Neuronal stem cell (in vitro differentiated cells): Measurements from ENCODE around the gene CALML5.

Experiments used
- DNase-seq: peaks from one replicate; pipeline ENCODE4 v3.0.0-alpha.2; 2013; ENCODE audit warnings: low spot score
- H2AFZ ChIP-seq: one replicate; pipeline ENCODE4 v1.6.1; 2013; ENCODE audit warnings: mild to moderate bottlenecking, low read length, inconsistent platforms
- H2AK5ac ChIP-seq: 2 replicates; pipeline ENCODE4 v1.6.1; 2013; ENCODE audit warnings: low read depth, mild to moderate bottlenecking, inconsistent platforms, low read length, moderate library complexity, mixed read lengths
- H2BK120ac ChIP-seq: 2 replicates; pipeline ENCODE4 v1.6.1; 2013; ENCODE audit warnings: low read depth, mild to moderate bottlenecking, inconsistent platforms, low read length, moderate library complexity, mixed read lengths
- H2BK12ac ChIP-seq: one replicate; pipeline ENCODE4 v1.6.1; 2013; ENCODE audit warnings: low read length, inconsistent platforms
- H2BK15ac ChIP-seq: 2 replicates; pipeline ENCODE4 v1.6.1; 2013; ENCODE audit warnings: mild to moderate bottlenecking, low read length, inconsistent platforms, mixed read lengths
- H2BK5ac ChIP-seq: one replicate; pipeline ENCODE4 v1.6.1; 2013; ENCODE audit warnings: inconsistent platforms, mild to moderate bottlenecking, low read length, moderate library complexity
- H3K14ac ChIP-seq: one replicate; pipeline ENCODE4 v1.6.1; 2013; ENCODE audit warnings: low read length, inconsistent platforms
- H3K18ac ChIP-seq: 2 replicates; pipeline ENCODE4 v1.6.1; 2013; ENCODE audit warnings: low read length, inconsistent platforms
- H3K23ac ChIP-seq: 2 replicates; pipeline ENCODE4 v1.6.1; 2013; ENCODE audit warnings: low read depth, mild to moderate bottlenecking, mixed read lengths, low read length, inconsistent platforms; ENCODE audit not compliant: poor library complexity
- H3K27ac ChIP-seq: replicated peaks from 3 replicates; pipeline ENCODE4 v1.5.1; 2013; ENCODE audit warnings: low read length, inconsistent platforms
- H3K27me3 ChIP-seq, 3 experiments: 2 replicates each; pipeline ENCODE4 v1.6.1; 2013; ENCODE audit warnings: low read length in 3 of 3, mild to moderate bottlenecking in 2 of 3, inconsistent platforms in 1 of 3, low read depth in 1 of 3, mixed read lengths in 1 of 3, moderate library complexity in 1 of 3; ENCODE audit not compliant: control insufficient read depth in 3 of 3, insufficient read depth in 3 of 3
- H3K36me3 ChIP-seq, 2 donors: replicated peaks in 1 of 2; 2 replicates each; pipeline ENCODE4 v1.6.1; 2013; ENCODE audit warnings: low read length in 2 of 2; ENCODE audit not compliant: control insufficient read depth in 2 of 2, insufficient read depth in 2 of 2
- H3K4ac ChIP-seq: 2 replicates; pipeline ENCODE4 v1.6.1; 2013; ENCODE audit warnings: inconsistent platforms, mild to moderate bottlenecking, low read length, moderate library complexity
- H3K4me1 ChIP-seq, 2 donors: 1 replicate in 1 of 2; 2 replicates in 1 of 2; pipeline ENCODE4 v1.6.1; 2013; ENCODE audit warnings: low read length in 2 of 2, low read depth in 1 of 2; ENCODE audit not compliant: control insufficient read depth in 2 of 2, insufficient read depth in 1 of 2
- H3K4me2 ChIP-seq: one replicate; pipeline ENCODE4 v1.6.1; 2013; ENCODE audit warnings: mild to moderate bottlenecking, low read length, inconsistent platforms; ENCODE audit not compliant: insufficient read depth, poor library complexity, severe bottlenecking
- H3K4me3 ChIP-seq, 2 donors: 2 replicates each; pipeline ENCODE4 v1.5.1; 2013; ENCODE audit warnings: low read length in 2 of 2, mild to moderate bottlenecking in 2 of 2, inconsistent platforms in 1 of 2, moderate library complexity in 1 of 2
- H3K79me1 ChIP-seq: one replicate; pipeline ENCODE4 v1.6.1; 2013; ENCODE audit warnings: low read depth, mild to moderate bottlenecking, inconsistent platforms, low read length, moderate library complexity
- H3K9ac ChIP-seq: one replicate; pipeline ENCODE4 v1.6.1; 2013; ENCODE audit warnings: mild to moderate bottlenecking, low read depth, low read length, inconsistent platforms; ENCODE audit not compliant: poor library complexity
- H3K9me3 ChIP-seq, 2 donors: replicated peaks in 1 of 2; 2 replicates each; pipeline versions ENCODE3 to v1.6.1; 2013; ENCODE audit warnings: low read length in 2 of 2, mild to moderate bottlenecking in 2 of 2, inconsistent platforms in 1 of 2, low read depth in 1 of 2, mixed read lengths in 1 of 2, moderate library complexity in 1 of 2; ENCODE audit not compliant: control insufficient read depth in 2 of 2, insufficient read depth in 1 of 2
- H4K8ac ChIP-seq: one replicate; pipeline ENCODE4 v1.6.1; 2013; ENCODE audit warnings: low read depth, mild to moderate bottlenecking, inconsistent platforms, low read length, moderate library complexity
- H4K91ac ChIP-seq: one replicate; pipeline ENCODE4 v1.6.1; 2013; ENCODE audit warnings: low read length, low read depth, mild to moderate bottlenecking, inconsistent platforms; ENCODE audit not compliant: poor library complexity
- WGBS, 2 donors: extraction: QIAGEN DNeasy Blood & Tissue Kit; methylation state at CpG; one replicate each; pipeline ENCODE4 v1.1.7; 2013; ENCODE audit warnings: missing lambda C conversion rate in 2 of 2, mixed read lengths in 1 of 2; ENCODE audit not compliant: insufficient read length in 2 of 2, insufficient replicate concordance in 1 of 2; ENCODE audit errors: extremely low coverage in 2 of 2; 5-methylcytosine and 5-hydroxymethylcytosine counted together

The CALML5 gene

DNA sequence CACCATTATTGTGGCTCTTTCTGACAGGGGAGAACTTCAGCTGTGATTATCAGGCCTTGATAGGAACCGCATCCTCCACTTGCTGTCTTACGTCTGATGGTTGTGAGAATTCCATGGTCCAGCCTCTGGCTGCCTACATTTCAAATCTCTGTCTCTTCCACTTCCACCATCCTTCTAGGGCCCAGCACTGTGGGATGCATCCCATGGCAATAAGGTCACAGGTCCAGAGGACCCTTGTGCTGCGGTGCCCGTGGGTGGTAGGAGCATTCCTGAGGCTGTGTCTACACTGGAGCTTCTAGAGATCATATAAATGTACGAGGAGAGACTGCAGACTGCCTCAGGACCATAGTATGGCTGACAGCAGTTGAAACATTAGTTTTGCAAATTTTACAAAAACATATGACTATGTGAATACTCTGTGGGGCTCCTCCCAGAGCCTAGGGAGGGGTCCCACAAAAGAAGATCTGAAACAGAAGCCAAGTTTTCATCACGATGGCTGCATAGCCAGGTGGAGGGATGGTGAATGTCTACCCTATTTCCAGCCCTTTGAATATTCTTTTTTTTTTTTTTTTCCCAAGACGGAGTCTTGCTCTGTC is 37.2 kb upstream of the CALML5 start:
- H3K23ac ChIP-seq = no peak overlapping the region
- no peak overlapping the region for H2AK5ac ChIP-seq
- DNase-seq = no peak
- H3K9me3 ChIP-seq = no peaks in the 10 kb centered on the region
- H2BK15ac ChIP-seq = no peak overlapping the region
- no peaks in the 10 kb centered on the region for H3K36me3 ChIP-seq
- peaks cover 0 to 12% (median 0%) of the 10 kb centered on the region in 3 experiments for H3K27me3 ChIP-seq
- H3K4me2 ChIP-seq = no peak overlapping the region
- no peak overlapping the region for H3K18ac ChIP-seq
- H3K79me1 ChIP-seq = no peaks in the 10 kb centered on the region
- H3K4me3 ChIP-seq = no peak overlapping the region
- H2AFZ ChIP-seq = no peak overlapping the region
- H2BK120ac ChIP-seq = no peak overlapping the region
- no CpG with 5 or more reads among the region's 7 CpGs for WGBS, 2 donors
- H3K9ac ChIP-seq = no peak overlapping the region
- H2BK5ac ChIP-seq = no peak overlapping the region
- H4K8ac ChIP-seq = no peak overlapping the region
- H3K4ac ChIP-seq = no peak overlapping the region
- H3K4me1 ChIP-seq = peaks cover 0 to 4% of the 10 kb centered on the region in 2 donors
- no peak overlapping the region for H2BK12ac ChIP-seq
- H3K14ac ChIP-seq = no peak overlapping the region
- H4K91ac ChIP-seq = no peak overlapping the region
- no peak overlapping the region for H3K27ac ChIP-seq

DNA sequence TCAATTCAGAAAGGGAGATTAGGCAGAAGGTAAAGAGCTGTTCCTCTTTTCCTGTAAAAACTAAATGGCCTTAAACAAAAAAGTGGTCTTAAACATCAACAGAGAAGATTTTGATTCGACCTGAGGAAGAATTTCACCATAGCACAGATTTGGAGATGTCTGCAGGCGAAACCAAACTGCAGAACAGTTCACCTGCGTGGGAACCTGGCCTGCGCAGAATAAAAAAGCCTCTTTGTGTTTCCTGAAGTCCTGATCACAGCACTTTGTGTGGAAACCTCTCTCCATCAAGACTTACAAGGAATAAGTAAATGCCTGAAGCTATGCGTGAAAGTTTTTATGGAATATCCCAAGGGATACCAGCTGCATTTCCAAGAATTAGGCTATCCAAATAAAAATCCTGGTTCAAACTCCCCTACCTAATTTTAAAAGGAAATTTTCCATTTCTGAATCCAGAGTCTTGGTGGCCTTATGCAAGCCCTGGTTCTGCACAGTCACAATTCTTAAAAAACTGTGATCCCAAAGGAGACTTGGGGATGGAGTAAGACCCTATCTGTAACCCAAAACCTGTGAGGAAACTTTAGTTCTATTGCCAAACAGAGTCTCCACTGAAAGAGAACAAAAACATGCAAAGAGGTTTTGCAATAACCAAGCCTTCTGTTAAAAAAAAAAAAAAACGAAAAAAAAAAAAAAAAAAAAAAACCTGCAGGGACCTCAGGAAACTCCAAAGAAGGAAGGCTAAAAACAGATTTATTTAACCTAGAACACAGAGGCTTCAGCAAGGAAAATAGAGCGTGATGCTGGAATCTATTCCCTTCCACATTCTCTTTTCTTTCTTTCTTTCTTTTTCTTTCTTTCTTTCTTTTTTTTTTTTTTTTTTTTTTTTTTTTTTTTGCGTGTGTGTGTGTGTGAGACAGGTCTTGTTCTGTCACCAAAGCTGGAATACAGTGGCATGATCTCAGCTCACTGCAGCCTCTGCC is 35.8 kb upstream of the CALML5 start:
- Histone ChIP-seq H3K27me3 (peaks cover 0 to 12% (median 0%) of the 10 kb centered on the region in 3 experiments), H2BK12ac (no peak overlapping the region), H3K27ac (no peak overlapping the region), H3K4me3 (no peak overlapping the region), H2BK120ac (no peak overlapping the region), H3K9ac (no peak overlapping the region), H4K8ac (no peak overlapping the region), H3K23ac (no peak overlapping the region), H3K4me2 (no peak overlapping the region), H3K36me3 (no peaks in the 10 kb centered on the region), H3K14ac (no peak overlapping the region), H3K4me1 (peaks cover 0 to 4% of the 10 kb centered on the region in 2 donors), H3K4ac (no peak overlapping the region), H4K91ac (no peak overlapping the region), H2BK5ac (no peak overlapping the region), H2AK5ac (no peak overlapping the region), H2BK15ac (no peak overlapping the region), H3K9me3 (no peaks in the 10 kb centered on the region), H3K79me1 (no peaks in the 10 kb centered on the region), H2AFZ (no peak overlapping the region), H3K18ac (no peak overlapping the region)
- WGBS, 2 donors = no CpG with 5 or more reads among the region's 8 CpGs
- no peak for DNase-seq

DNA sequence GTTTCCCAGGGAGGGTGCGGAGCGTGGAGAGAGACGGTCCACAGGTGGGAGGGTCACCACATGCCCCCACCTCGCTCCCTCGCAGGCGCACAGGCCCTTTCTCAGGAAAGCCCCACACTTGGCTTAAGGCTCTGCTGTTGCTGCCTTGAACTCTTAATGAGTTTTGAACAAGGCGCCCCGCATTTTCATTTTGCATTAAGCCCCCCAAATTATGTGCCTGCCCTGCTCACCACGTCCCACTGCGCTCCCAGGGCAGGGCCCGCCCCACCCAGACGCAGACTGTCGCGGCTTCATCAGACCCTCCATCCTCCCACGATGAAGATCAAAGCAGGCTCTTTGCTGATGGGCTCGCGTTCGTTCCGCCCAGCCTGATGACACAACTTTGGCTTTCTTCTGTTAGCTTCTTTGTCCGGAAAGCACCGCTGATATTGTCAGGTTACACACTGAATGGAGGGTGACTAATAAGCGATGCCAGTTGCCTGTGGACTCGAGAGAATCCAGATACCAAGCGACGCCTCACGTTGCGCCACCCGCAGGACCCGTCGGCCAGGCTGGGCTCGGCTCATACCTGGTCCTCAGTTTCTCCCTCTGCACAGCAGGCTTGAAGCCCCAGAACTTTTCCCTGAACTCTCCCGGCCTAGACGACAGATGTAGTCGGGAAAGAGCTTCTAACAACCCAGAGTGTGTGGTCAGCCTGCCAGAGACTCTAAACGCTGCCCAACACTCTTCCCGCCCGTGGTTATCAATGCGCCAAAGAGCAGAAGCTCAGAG is 34.9 kb upstream of the CALML5 start:
- Histone ChIP-seq H3K9ac (no peak overlapping the region), H3K23ac (peak overlapping the region; percentile 77), H4K91ac (no peak overlapping the region), H2BK5ac (peak overlapping the region; percentile 54), H2BK12ac (no peak overlapping the region), H4K8ac (peak overlapping the region; percentile 1), H3K79me1 (no peaks in the 10 kb centered on the region), H3K4me2 (no peak overlapping the region), H3K18ac (peak overlapping the region; percentile 65), H3K9me3 (no peaks in the 10 kb centered on the region), H3K4me1 (peaks cover 0 to 4% of the 10 kb centered on the region in 2 donors), H3K27ac (no peak overlapping the region), H3K14ac (no peak overlapping the region), H2AK5ac (peak overlapping the region; percentile 11), H3K4ac (no peak overlapping the region), H3K27me3 (peaks cover 0 to 12% (median 0%) of the 10 kb centered on the region in 3 experiments), H2BK120ac (no peak overlapping the region), H3K36me3 (no peaks in the 10 kb centered on the region), H2AFZ (no peak overlapping the region), H3K4me3 (no peak overlapping the region), H2BK15ac (no peak overlapping the region)
- WGBS, 2 donors = no CpG with 5 or more reads among the region's 38 CpGs
- DNase-seq = no peak
